Measurements from ENCODE around the gene NDUFC1. TPM values are rescaled to one million over a fixed set of nuclear protein-coding genes. Genes with fewer than 3 reads are reported as not detected.

NDUFC1 gene
- total and polyA plus RNA-seq, 8 donors: 4.0 to 142 (median 66.0) TPM

DNA sequence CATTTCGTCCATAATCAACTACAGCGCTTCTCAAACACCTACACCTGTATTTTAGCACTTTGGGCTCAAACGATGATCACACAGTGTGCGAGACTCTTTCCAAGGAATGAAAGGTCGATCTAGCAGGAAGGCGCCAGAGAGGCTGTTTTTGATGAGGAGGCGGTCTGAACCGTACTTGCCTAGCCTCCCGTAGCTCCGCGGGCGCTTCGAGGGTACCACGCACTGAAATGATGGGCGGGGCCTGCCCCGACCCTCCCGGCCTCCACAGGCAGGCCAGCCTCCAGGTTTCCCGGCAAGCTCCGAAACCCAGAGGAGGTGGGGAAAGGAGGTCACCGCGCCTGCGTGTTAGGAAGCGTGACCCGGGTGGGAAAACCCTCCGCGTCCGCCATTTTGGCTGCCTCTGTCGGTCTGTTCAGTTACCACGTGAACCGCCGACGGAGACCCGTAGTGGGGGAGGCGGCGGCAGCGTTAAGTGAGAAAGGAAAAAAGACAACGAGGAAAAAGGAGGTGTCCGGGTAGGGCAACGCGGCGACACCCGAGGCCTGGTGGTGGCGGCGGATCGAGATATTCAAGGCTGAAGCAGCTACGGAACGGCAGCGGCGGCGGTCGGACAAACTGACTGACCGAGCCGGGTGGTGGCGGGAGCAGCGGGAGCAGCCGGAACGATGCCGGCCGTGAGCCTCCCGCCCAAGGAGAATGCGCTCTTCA, 1.0 kb downstream of the NDUFC1 start, which contains the start of gene NAA15:
NAA15 (plus strand) TSS at position 393 of the 708 bp plus-strand sequence; CDS start at position 666, 273 bp downstream.
- H3K4me3 ChIP-seq: peak within 1 kb of the TSS; percentile 81 to 99 (median 90)
- H3K27ac ChIP-seq: peak within 1 kb of the TSS; percentile 90 to 97 (median 94)
- TF ChIP-seq, protein P1, sequence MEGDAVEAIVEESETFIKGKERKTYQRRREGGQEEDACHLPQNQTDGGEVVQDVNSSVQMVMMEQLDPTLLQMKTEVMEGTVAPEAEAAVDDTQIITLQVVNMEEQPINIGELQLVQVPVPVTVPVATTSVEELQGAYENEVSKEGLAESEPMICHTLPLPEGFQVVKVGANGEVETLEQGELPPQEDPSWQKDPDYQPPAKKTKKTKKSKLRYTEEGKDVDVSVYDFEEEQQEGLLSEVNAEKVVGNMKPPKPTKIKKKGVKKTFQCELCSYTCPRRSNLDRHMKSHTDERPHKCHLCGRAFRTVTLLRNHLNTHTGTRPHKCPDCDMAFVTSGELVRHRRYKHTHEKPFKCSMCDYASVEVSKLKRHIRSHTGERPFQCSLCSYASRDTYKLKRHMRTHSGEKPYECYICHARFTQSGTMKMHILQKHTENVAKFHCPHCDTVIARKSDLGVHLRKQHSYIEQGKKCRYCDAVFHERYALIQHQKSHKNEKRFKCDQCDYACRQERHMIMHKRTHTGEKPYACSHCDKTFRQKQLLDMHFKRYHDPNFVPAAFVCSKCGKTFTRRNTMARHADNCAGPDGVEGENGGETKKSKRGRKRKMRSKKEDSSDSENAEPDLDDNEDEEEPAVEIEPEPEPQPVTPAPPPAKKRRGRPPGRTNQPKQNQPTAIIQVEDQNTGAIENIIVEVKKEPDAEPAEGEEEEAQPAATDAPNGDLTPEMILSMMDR (IDR thresholded peaks at IDR 0.05): no peak
- TF ChIP-seq POLR2AphosphoS5 (IDR thresholded peaks at IDR 0.05) (peak; percentile 92 to 97 (median 96)), EP300 (IDR thresholded peaks at IDR 0.05) (peak; percentile 6), POLR2A (IDR thresholded peaks at IDR 0.05) (peak in 2 of 4 donors; percentile 69 to 81)
- peak; percentile 98 to 99 for DNase-seq
- peaks cover 0 to 4% (median 0%) of the 10 kb centered on the region in 4 donors for H3K36me3 ChIP-seq
- 0 to 1% (median 0%) methylated on average over 53 to 61 of the region's 61 CpGs for WGBS, 5 donors
- H3K27me3 ChIP-seq: no peaks in the 10 kb centered on the region
- intact Hi-C loops (cut with DNase I; ENCODE audit: low total_unique reads): no loop called here
- H3K9me3 ChIP-seq: peaks cover 0 to 3% (median 0%) of the 10 kb centered on the region in 4 donors
- H3K4me1 ChIP-seq: peaks cover 11 to 61% (median 34%) of the 10 kb centered on the region in 4 donors

DNA sequence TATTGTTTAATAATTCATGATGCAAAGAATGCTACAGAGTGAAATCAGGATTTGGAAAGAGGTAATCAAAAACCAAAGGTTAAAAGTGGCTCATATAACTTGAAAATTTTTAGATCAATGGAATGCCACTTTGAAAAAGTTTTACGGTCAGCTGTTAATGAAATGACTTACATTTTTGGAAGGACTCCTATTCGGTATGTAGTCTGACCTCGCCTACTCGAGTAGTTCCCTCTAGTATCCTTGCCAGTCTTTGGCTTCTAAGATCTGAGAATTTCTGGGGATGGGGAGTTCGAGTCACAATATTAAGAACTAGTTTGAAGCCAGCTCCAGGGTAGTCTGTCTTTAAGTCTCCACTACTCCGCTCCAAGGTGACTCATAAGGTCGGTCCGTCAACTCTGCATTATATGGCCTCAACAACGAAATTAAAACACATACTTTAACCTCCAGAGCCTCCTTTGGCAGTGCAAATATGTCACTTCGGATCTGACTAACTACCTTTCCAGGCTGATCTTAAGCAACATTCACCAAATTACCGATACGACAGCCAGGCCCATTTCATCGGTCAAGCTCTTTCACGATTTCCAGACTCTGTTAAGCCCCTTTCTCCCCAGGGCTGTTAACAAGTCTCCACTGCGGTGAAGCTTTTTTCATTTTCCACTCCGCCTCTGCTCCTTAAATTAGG, 1.7 kb downstream of the NDUFC1 start:
- intact Hi-C loops (cut with DNase I; ENCODE audit: low total_unique reads): no loop called here
- Histone ChIP-seq H3K4me1 (peaks cover 11 to 60% (median 33%) of the 10 kb centered on the region in 4 donors), H3K9me3 (peaks cover 0 to 3% (median 0%) of the 10 kb centered on the region in 4 donors), H3K4me3 (peak overlapping the region; percentile 81 to 99 (median 90)), H3K27me3 (no peaks in the 10 kb centered on the region), H3K36me3 (peaks cover 0 to 1% (median 0%) of the 10 kb centered on the region in 4 donors), H3K27ac (peak overlapping the region; percentile 90 to 97 (median 94))
- WGBS, 5 donors: 4 to 6% (median 4%) methylated on average over 16 of the region's 16 CpGs
- peak in 1 of 2 donors; percentile 73 for DNase-seq
- TF ChIP-seq POLR2AphosphoS5 (IDR thresholded peaks at IDR 0.05): no peak
- TF ChIP-seq, protein P1 (IDR thresholded peaks at IDR 0.05): no peak
- no peak for TF ChIP-seq POLR2A (IDR thresholded peaks at IDR 0.05)

DNA sequence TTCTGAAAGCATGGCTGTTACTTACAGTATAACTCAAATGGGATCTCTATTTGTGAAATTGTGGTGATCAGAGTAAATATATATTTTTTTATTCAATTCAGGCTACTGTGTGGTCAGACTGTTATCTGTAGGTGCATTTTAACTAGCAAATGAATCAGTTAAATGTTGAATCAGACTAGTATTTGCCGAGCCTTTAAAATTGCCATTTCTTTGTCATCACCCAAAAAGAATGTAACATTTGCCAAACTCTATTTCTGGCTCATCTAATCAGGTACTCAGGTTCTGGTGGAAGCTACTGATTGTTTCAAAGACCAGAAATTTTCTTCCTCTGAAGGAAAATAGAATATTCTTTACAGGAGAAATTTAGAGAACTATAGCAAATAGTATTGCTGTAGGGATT, 2.7 kb downstream of the NDUFC1 start:
- intact Hi-C loops (cut with DNase I; ENCODE audit: low total_unique reads): loop anchor here (10.0 kb wide), 2 partner anchors 75 to 205 kb away; no protein-coding TSS in a partner anchor
- WGBS, 5 donors: 22 to 49% (median 34%) methylated on average over 1 of the region's 1 CpG
- no peak for DNase-seq
- peaks cover 11 to 56% (median 37%) of the 10 kb centered on the region in 4 donors for H3K4me1 ChIP-seq
- peak overlapping the region in 2 of 5 donors; percentile 92 to 97 for H3K27ac ChIP-seq
- H3K27me3 ChIP-seq: no peaks in the 10 kb centered on the region
- H3K36me3 ChIP-seq: no peaks in the 10 kb centered on the region
- H3K9me3 ChIP-seq: no peaks in the 10 kb centered on the region
- H3K4me3 ChIP-seq: peak overlapping the region in 1 of 4 donors; percentile 99
- TF ChIP-seq POLR2A (IDR thresholded peaks at IDR 0.05) (no peak), EP300 (IDR thresholded peaks at IDR 0.05) (no peak), POLR2AphosphoS5 (IDR thresholded peaks at IDR 0.05) (no peak)
- TF ChIP-seq, protein P1 (IDR thresholded peaks at IDR 0.05): no peak

DNA sequence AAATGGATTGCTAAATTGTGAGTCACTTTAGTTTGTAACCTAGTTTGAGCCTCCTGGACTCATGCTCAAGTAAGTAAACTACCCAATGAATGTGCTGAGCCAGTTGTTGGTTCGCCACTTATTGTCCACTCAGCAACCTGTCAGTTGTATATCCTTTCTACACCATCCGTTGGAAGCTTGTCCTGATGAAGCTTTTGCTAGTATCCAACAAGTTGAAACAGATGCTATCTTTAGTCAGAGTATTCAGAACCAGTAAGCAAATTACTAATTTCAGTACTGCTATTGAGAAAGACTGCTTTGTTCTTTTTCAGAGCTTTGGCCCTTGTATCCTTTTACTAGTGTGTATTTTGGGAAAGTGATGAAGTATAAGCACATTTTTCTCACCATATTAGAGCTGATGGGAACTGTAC, 5.3 kb downstream of the NDUFC1 start:
- 76 to 88% (median 85%) methylated on average over 2 of the region's 2 CpGs for WGBS, 5 donors
- no peak overlapping the region for H3K27ac ChIP-seq

More for the DNA sequence above, 5.3 kb downstream of the NDUFC1 start:
- TF ChIP-seq POLR2A (IDR thresholded peaks at IDR 0.05) (no peak), POLR2AphosphoS5 (IDR thresholded peaks at IDR 0.05) (no peak), EP300 (IDR thresholded peaks at IDR 0.05) (no peak)
- TF ChIP-seq, protein P1 (IDR thresholded peaks at IDR 0.05): no peak
- Histone ChIP-seq H3K36me3 (peaks cover 8 to 17% (median 13%) of the 10 kb centered on the region in 4 donors), H3K9me3 (no peaks in the 10 kb centered on the region), H3K4me1 (peaks cover 13 to 60% (median 35%) of the 10 kb centered on the region in 4 donors), H3K4me3 (no peak overlapping the region), H3K27me3 (no peaks in the 10 kb centered on the region)
- intact Hi-C loops (cut with DNase I; ENCODE audit: low total_unique reads): loop anchor here (10.0 kb wide), 2 partner anchors 72 to 202 kb away; no protein-coding TSS in a partner anchor
- DNase-seq: no peak
